Mucosa of rectum (tissue), 2 donors: ENCODE measurements around the gene C1GALT1C1L.
A peak's percentile ranks its signal among the peaks of the same experiment; 100 is the strongest.
"Not testable (repeated sequence)": the region's sequence is repeated elsewhere in the genome, so short reads cannot be mapped to it uniquely, and the experiment has no call there.

Source experiments
- H3K27ac ChIP-seq, 2 donors: one replicate each; pipeline ENCODE4 v1.7.0; 2013; ENCODE audit warnings: inconsistent platforms in 2 of 2, low read depth in 2 of 2, low read length in 2 of 2
- H3K27me3 ChIP-seq, 2 donors: one replicate each; pipeline ENCODE4 v1.7.0; 2013; ENCODE audit warnings: low read length in 2 of 2; ENCODE audit not compliant: control insufficient read depth in 2 of 2, insufficient read depth in 2 of 2
- H3K36me3 ChIP-seq, 2 donors: one replicate each; pipeline ENCODE4 v1.7.0; 2013; ENCODE audit warnings: low read length in 2 of 2; ENCODE audit not compliant: control insufficient read depth in 2 of 2, insufficient read depth in 2 of 2
- H3K4me1 ChIP-seq, 2 donors: one replicate each; pipeline ENCODE4 v1.7.0; 2013; ENCODE audit warnings: low read length in 2 of 2, mild to moderate bottlenecking in 1 of 2; ENCODE audit not compliant: control insufficient read depth in 2 of 2, insufficient read depth in 2 of 2
- H3K4me3 ChIP-seq, 2 donors: one replicate each; pipeline ENCODE4 v1.7.0; 2013; ENCODE audit warnings: low read length in 2 of 2
- H3K9ac ChIP-seq, 2 donors: one replicate each; pipeline ENCODE4 v1.7.0; 2013; ENCODE audit warnings: low read length in 2 of 2, low read depth in 1 of 2, mild to moderate bottlenecking in 1 of 2
- H3K9me3 ChIP-seq, 2 donors: one replicate each; pipeline ENCODE4 v1.7.0; 2013; ENCODE audit warnings: low read length in 2 of 2; ENCODE audit not compliant: control insufficient read depth in 2 of 2
- donor health status: healthy.
- donor health status: Normal muscosa, but diverticular disease.

The C1GALT1C1L gene

GRCh38 chr2:43708178-43708577, 31.9 kb upstream of the C1GALT1C1L start:
- H3K27me3 ChIP-seq = no peaks in the 10 kb centered on the region
- H3K9me3 ChIP-seq = no peaks in the 10 kb centered on the region
- no peak overlapping the region for H3K4me3 ChIP-seq
- H3K36me3 ChIP-seq = no peaks in the 10 kb centered on the region
- H3K9ac ChIP-seq = no peak overlapping the region
- H3K27ac ChIP-seq = no peak overlapping the region
- no peaks in the 10 kb centered on the region for H3K4me1 ChIP-seq

- Histone ChIP-seq H3K9ac (no peak overlapping the region), H3K36me3 (no peaks in the 10 kb centered on the region), H3K4me3 (no peak overlapping the region), H3K27ac (no peak overlapping the region), H3K9me3 (no peaks in the 10 kb centered on the region), H3K27me3 (no peaks in the 10 kb centered on the region), H3K4me1 (no peaks in the 10 kb centered on the region)
Observed at GRCh38 chr2:43707255-43708015, 31.2 kb upstream of the C1GALT1C1L start.

GRCh38 chr2:43701111-43701510, 24.9 kb upstream of the C1GALT1C1L start:
- Histone ChIP-seq H3K9me3 (no peaks in the 10 kb centered on the region), H3K27ac (no peak overlapping the region), H3K27me3 (no peaks in the 10 kb centered on the region)

GRCh38 chr2:43699761-43700160, 23.5 kb upstream of the C1GALT1C1L start:
- H3K9me3 ChIP-seq = no peaks in the 10 kb centered on the region
- H3K4me3 ChIP-seq = no peak overlapping the region
- no peaks in the 10 kb centered on the region for H3K27me3 ChIP-seq
- H3K9ac ChIP-seq = no peak overlapping the region
- H3K36me3 ChIP-seq = no peaks in the 10 kb centered on the region
- no peak overlapping the region for H3K27ac ChIP-seq
- H3K4me1 ChIP-seq = no peaks in the 10 kb centered on the region

More at GRCh38 chr2:43701111-43701510, 24.9 kb upstream of the C1GALT1C1L start:
- Histone ChIP-seq H3K36me3 (no peaks in the 10 kb centered on the region), H3K9ac (no peak overlapping the region), H3K4me3 (no peak overlapping the region), H3K4me1 (no peaks in the 10 kb centered on the region)

- H3K9me3 ChIP-seq, H3K27me3 ChIP-seq, H3K4me1 ChIP-seq, H3K36me3 ChIP-seq, H3K27ac ChIP-seq, H3K4me3 ChIP-seq, H3K9ac ChIP-seq: not testable (repeated sequence)
Observed at GRCh38 chr2:43698140-43698539, 21.9 kb upstream of the C1GALT1C1L start.

- Histone ChIP-seq H3K27ac (no peak overlapping the region), H3K4me3 (no peak overlapping the region), H3K9ac (no peak overlapping the region), H3K9me3 (no peaks in the 10 kb centered on the region), H3K27me3 (no peaks in the 10 kb centered on the region), H3K4me1 (no peaks in the 10 kb centered on the region), H3K36me3 (no peaks in the 10 kb centered on the region)
Observed at GRCh38 chr2:43692428-43692994, 16.3 kb upstream of the C1GALT1C1L start.

- H3K36me3 ChIP-seq = no peaks in the 10 kb centered on the region
- no peak overlapping the region for H3K27ac ChIP-seq
- no peaks in the 10 kb centered on the region for H3K4me1 ChIP-seq
- H3K27me3 ChIP-seq = no peaks in the 10 kb centered on the region
- no peak overlapping the region for H3K4me3 ChIP-seq
- no peaks in the 10 kb centered on the region for H3K9me3 ChIP-seq
- H3K9ac ChIP-seq = no peak overlapping the region
Observed at GRCh38 chr2:43689999-43690398, 13.8 kb upstream of the C1GALT1C1L start.

GRCh38 chr2:43685357-43685756, 9.1 kb upstream of the C1GALT1C1L start:
- H3K36me3 ChIP-seq = no peaks in the 10 kb centered on the region
- no peaks in the 10 kb centered on the region for H3K27me3 ChIP-seq
- no peak overlapping the region for H3K4me3 ChIP-seq
- no peak overlapping the region for H3K9ac ChIP-seq
- H3K4me1 ChIP-seq = no peaks in the 10 kb centered on the region
- no peaks in the 10 kb centered on the region for H3K9me3 ChIP-seq
- H3K27ac ChIP-seq = no peak overlapping the region

- not testable (repeated sequence) for H3K9me3 ChIP-seq, H3K36me3 ChIP-seq, H3K9ac ChIP-seq, H3K27ac ChIP-seq, H3K4me1 ChIP-seq, H3K4me3 ChIP-seq, H3K27me3 ChIP-seq
Observed at GRCh38 chr2:43677783-43678182, 1.6 kb upstream of the C1GALT1C1L start.

GRCh38 chr2:43675646-43676321, 445 bp downstream of the C1GALT1C1L start:
- peak overlapping the region in 1 of 2 donors; percentile 50 for H3K9ac ChIP-seq
- peaks cover 0 to 2% of the 10 kb centered on the region in 2 donors for H3K4me1 ChIP-seq
- no peak overlapping the region for H3K27ac ChIP-seq
- no peaks in the 10 kb centered on the region for H3K36me3 ChIP-seq
- no peaks in the 10 kb centered on the region for H3K27me3 ChIP-seq
- peak overlapping the region; percentile 63 to 72 for H3K4me3 ChIP-seq
- no peaks in the 10 kb centered on the region for H3K9me3 ChIP-seq
